Medulla oblongata (tissue), 1 donor: ENCODE measurements around the gene SRRM1.
A peak's percentile ranks its signal among the peaks of the same experiment; 100 is the strongest.
"Not testable (repeated sequence)": the region's sequence is repeated elsewhere in the genome, so short reads cannot be mapped to it uniquely, and the experiment has no call there.

Experiments used
- DNase-seq: peaks from one replicate; pipeline ENCODE4 v3.0.0-alpha.2; 2015; ENCODE audit errors: extremely low spot score

Gene SRRM1

GRCh38 chr1:24644100-24644384 lies 940 bp downstream of the SRRM1 start:
- DNase-seq = no peak

GRCh38 chr1:24648919-24649318 lies 5.8 kb downstream of the SRRM1 start:
- no peak for DNase-seq

GRCh38 chr1:24652382-24652781 lies 9.3 kb downstream of the SRRM1 start:
- no peak for DNase-seq

GRCh38 chr1:24654010-24654409 lies 10.9 kb downstream of the SRRM1 start:
- no peak for DNase-seq

- DNase-seq = no peak
These were observed 12.9 kb downstream of the SRRM1 start for GRCh38 chr1:24656046-24656445.

- DNase-seq = no peak
These were observed 14.7 kb downstream of the SRRM1 start for GRCh38 chr1:24657781-24658180.

- DNase-seq = no peak
These were observed 16.2 kb downstream of the SRRM1 start for GRCh38 chr1:24659166-24659904.

GRCh38 chr1:24659993-24660665 lies 17.0 kb downstream of the SRRM1 start:
- DNase-seq = no peak

GRCh38 chr1:24664507-24665033 lies 21.5 kb downstream of the SRRM1 start:
- no peak for DNase-seq

GRCh38 chr1:24666794-24667193 lies 23.7 kb downstream of the SRRM1 start:
- no peak for DNase-seq

GRCh38 chr1:24671372-24671771 lies 28.3 kb downstream of the SRRM1 start:
- not testable (repeated sequence) for DNase-seq

GRCh38 chr1:24672686-24673085 lies 29.6 kb downstream of the SRRM1 start:
- not testable (repeated sequence) for DNase-seq

- DNase-seq = no peak
These were observed 30.2 kb downstream of the SRRM1 start for GRCh38 chr1:24673341-24673740.

- not testable (repeated sequence) for DNase-seq
These were observed 35.3 kb downstream of the SRRM1 start for GRCh38 chr1:24678421-24678820.

- no peak for DNase-seq
These were observed 36.6 kb downstream of the SRRM1 start for GRCh38 chr1:24679725-24680124.

GRCh38 chr1:24683713-24684162 lies 40.6 kb downstream of the SRRM1 start:
- no peak for DNase-seq

GRCh38 chr1:24688033-24688432 lies 44.9 kb downstream of the SRRM1 start:
- DNase-seq = no peak

- peak; percentile 92 for DNase-seq
These were observed 45.6 kb downstream of the SRRM1 start for GRCh38 chr1:24688621-24689195.

GRCh38 chr1:24691051-24691450 lies 47.9 kb downstream of the SRRM1 start:
- DNase-seq = no peak

GRCh38 chr1:24692351-24692980 lies 49.4 kb downstream of the SRRM1 start:
- DNase-seq = no peak

- no peak for DNase-seq
These were observed 50.8 kb downstream of the SRRM1 start for GRCh38 chr1:24693827-24694379.

GRCh38 chr1:24694380-24694843 lies 51.3 kb downstream of the SRRM1 start:
- no peak for DNase-seq
